Neutrophil (primary cell): ENCODE data around the gene ZNF749.

Experiments
- H3K27ac ChIP-seq: fragments of 200-600 bp; sonication (generic); 2 replicates; pipeline ENCODE4 v1.5.1; 2016; ENCODE audit warnings: mild to moderate bottlenecking, moderate library complexity
- H3K27me3 ChIP-seq: fragments of 200-600 bp; sonication (generic); 2 replicates; pipeline ENCODE4 v1.6.0; 2016; ENCODE audit warnings: mild to moderate bottlenecking
- H3K36me3 ChIP-seq: fragments of 200-600 bp; sonication (generic); 2 replicates; pipeline ENCODE4 v1.5.1; 2017
- H3K4me1 ChIP-seq, 2 experiments: fragments of 200-600 bp in 1 of 2; sonication (generic) in 1 of 2; 1 replicate in 1 of 2; 2 replicates in 1 of 2; pipeline versions ENCODE4 v1.5.1 to v1.6.1; 2013 to 2016; ENCODE audit warnings: low read depth in 1 of 2, low read length in 1 of 2, mild to moderate bottlenecking in 1 of 2, moderate library complexity in 1 of 2; ENCODE audit not compliant: control insufficient read depth in 1 of 2, insufficient read depth in 1 of 2
- H3K4me3 ChIP-seq, 2 experiments: fragments of 200-600 bp in 1 of 2; sonication (generic) in 1 of 2; 1 replicate in 1 of 2; 2 replicates in 1 of 2; pipeline ENCODE4 v1.5.1; 2013 to 2016; ENCODE audit warnings: low read depth in 1 of 2, low read length in 1 of 2, mild to moderate bottlenecking in 1 of 2, moderate library complexity in 1 of 2
- H3K9me3 ChIP-seq: fragments of 200-600 bp; sonication (generic); 2 replicates; pipeline ENCODE4 v1.5.1; 2016
- CTCF ChIP-seq: fragments of 200-600 bp; sonication (generic); IDR thresholded peaks from 2 replicates; pipeline ENCODE4 v1.5.1; 2016; ENCODE audit warnings: antibody characterized with exemption

The ZNF749 gene

GRCh38 chr19:57403737-57404563 lies 31.2 kb upstream of the ZNF749 start:
- no peak for TF ChIP-seq CTCF
- H3K27ac ChIP-seq = no peak overlapping the region

GRCh38 chr19:57406516-57407123 lies 28.5 kb upstream of the ZNF749 start:
- no peaks in the 10 kb centered on the region for H3K27me3 ChIP-seq
- no peak overlapping the region for H3K4me3 ChIP-seq
- H3K4me1 ChIP-seq = peaks cover 5 to 12% of the 10 kb centered on the region in 2 experiments
- H3K27ac ChIP-seq = no peak overlapping the region
- H3K36me3 ChIP-seq = no peaks in the 10 kb centered on the region
- TF ChIP-seq CTCF = no peak
- peaks cover 11% of the 10 kb centered on the region for H3K9me3 ChIP-seq

More at GRCh38 chr19:57403737-57404563, 31.2 kb upstream of the ZNF749 start:
- H3K36me3 ChIP-seq = no peaks in the 10 kb centered on the region
- H3K4me1 ChIP-seq = no peaks in the 10 kb centered on the region
- no peak overlapping the region for H3K4me3 ChIP-seq
- peaks cover 14% of the 10 kb centered on the region for H3K9me3 ChIP-seq
- H3K27me3 ChIP-seq = no peaks in the 10 kb centered on the region

- Histone ChIP-seq H3K4me1 (peaks cover 10 to 17% of the 10 kb centered on the region in 2 experiments), H3K27ac (peak within 1 kb of the TSS; percentile 57), H3K27me3 (no peaks in the 10 kb centered on the region), H3K36me3 (peaks cover 7% of the 10 kb centered on the region), H3K4me3 (peak within 1 kb of the TSS; percentile 75 to 92), H3K9me3 (peaks cover 2% of the 10 kb centered on the region)
- no peak for TF ChIP-seq CTCF
Observed at GRCh38 chr19:57410877-57411671, 24.1 kb upstream of the ZNF749 start, which contains the start of gene ZNF17. TSS of gene ZNF17 (plus strand) at chr19:57411161. CDS start at chr19:57413616, 2,455 bp downstream.

- Histone ChIP-seq H3K27me3 (no peaks in the 10 kb centered on the region), H3K4me3 (no peak overlapping the region), H3K27ac (no peak overlapping the region), H3K36me3 (peaks cover 31% of the 10 kb centered on the region), H3K4me1 (no peaks in the 10 kb centered on the region), H3K9me3 (peaks cover 45% of the 10 kb centered on the region)
- no peak for TF ChIP-seq CTCF
Observed at GRCh38 chr19:57419439-57419838, 15.7 kb upstream of the ZNF749 start.

GRCh38 chr19:57421037-57421436 lies 14.1 kb upstream of the ZNF749 start:
- TF ChIP-seq CTCF = no peak
- H3K27ac ChIP-seq = no peak overlapping the region
- H3K4me3 ChIP-seq = no peak overlapping the region
- H3K36me3 ChIP-seq = peaks cover 24% of the 10 kb centered on the region
- no peaks in the 10 kb centered on the region for H3K27me3 ChIP-seq
- H3K4me1 ChIP-seq = no peaks in the 10 kb centered on the region
- peaks cover 49% of the 10 kb centered on the region for H3K9me3 ChIP-seq
